ENCODE measurements around the gene NOL7. TPM values are rescaled to one million over a fixed set of nuclear protein-coding genes. Genes with fewer than 3 reads are reported as not detected.

NOL7 gene
- total RNA-seq, 1 experiment from 2014 or later: 102 TPM

- DNase-seq (ENCODE audit: low spot score): no peak
- BruUV-seq (replicated peaks): no TSS peak
- intact Hi-C loops (cut with micrococcal nuclease; ENCODE audit: unreplicated experiment): no loop called here
Observed at GRCh38 chr6:13667655-13668054, 52.5 kb downstream of the NOL7 start.

GRCh38 chr6:13668291-13668928, 53.3 kb downstream of the NOL7 start:
- peaks cover 16% of the 10 kb centered on the region for H3K9me3 ChIP-seq (ENCODE audit: low read depth, low read length, poor library complexity, severe bottlenecking)
- no peaks in the 10 kb centered on the region for H3K4me1 ChIP-seq (ENCODE audit: insufficient read depth, low read length, poor library complexity, severe bottlenecking)
- intact Hi-C loops (cut with micrococcal nuclease; ENCODE audit: unreplicated experiment): no loop called here
- TF ChIP-seq CTCF (conservative IDR thresholded peaks at IDR 0.05; ENCODE audit: low read depth, low read length) (no peak), EZH2 (IDR thresholded peaks at IDR 0.05; ENCODE audit: borderline replicate concordance, low read depth, low read length, poor library complexity, severe bottlenecking) (no peak)
- H3K4me3 ChIP-seq (ENCODE audit: low read depth, low read length, poor library complexity, severe bottlenecking): no peak overlapping the region
- no peaks in the 10 kb centered on the region for H3K27me3 ChIP-seq (replicated peaks; ENCODE audit: insufficient read depth, low read depth, low read length, poor library complexity)
- CTCF ChIA-PET: no interaction called here
- no peak for DNase-seq (ENCODE audit: low spot score)
- H3K27ac ChIP-seq (ENCODE audit: low read depth, low read length, poor library complexity, severe bottlenecking): no peak overlapping the region
- H3K36me3 ChIP-seq (ENCODE audit: insufficient read depth, low read length, poor library complexity, severe bottlenecking): no peaks in the 10 kb centered on the region
- no TSS peak for BruUV-seq (replicated peaks)
- POLR2A ChIA-PET (ENCODE audit: low non-redundant PET): no interaction called here

More at GRCh38 chr6:13667655-13668054, 52.5 kb downstream of the NOL7 start:
- H3K9me3 ChIP-seq (ENCODE audit: low read depth, low read length, poor library complexity, severe bottlenecking): peaks cover 16% of the 10 kb centered on the region
- TF ChIP-seq EZH2 (IDR thresholded peaks at IDR 0.05; ENCODE audit: borderline replicate concordance, low read depth, low read length, poor library complexity, severe bottlenecking) (no peak), CTCF (conservative IDR thresholded peaks at IDR 0.05; ENCODE audit: low read depth, low read length) (no peak)
- H3K4me3 ChIP-seq (ENCODE audit: low read depth, low read length, poor library complexity, severe bottlenecking): no peak overlapping the region
- H3K36me3 ChIP-seq (ENCODE audit: insufficient read depth, low read length, poor library complexity, severe bottlenecking): no peaks in the 10 kb centered on the region
- H3K27ac ChIP-seq (ENCODE audit: low read depth, low read length, poor library complexity, severe bottlenecking): no peak overlapping the region
- POLR2A ChIA-PET (ENCODE audit: low non-redundant PET): no interaction called here
- CTCF ChIA-PET: no interaction called here
- no peaks in the 10 kb centered on the region for H3K27me3 ChIP-seq (replicated peaks; ENCODE audit: insufficient read depth, low read depth, low read length, poor library complexity)
- H3K4me1 ChIP-seq (ENCODE audit: insufficient read depth, low read length, poor library complexity, severe bottlenecking): no peaks in the 10 kb centered on the region

DNA sequence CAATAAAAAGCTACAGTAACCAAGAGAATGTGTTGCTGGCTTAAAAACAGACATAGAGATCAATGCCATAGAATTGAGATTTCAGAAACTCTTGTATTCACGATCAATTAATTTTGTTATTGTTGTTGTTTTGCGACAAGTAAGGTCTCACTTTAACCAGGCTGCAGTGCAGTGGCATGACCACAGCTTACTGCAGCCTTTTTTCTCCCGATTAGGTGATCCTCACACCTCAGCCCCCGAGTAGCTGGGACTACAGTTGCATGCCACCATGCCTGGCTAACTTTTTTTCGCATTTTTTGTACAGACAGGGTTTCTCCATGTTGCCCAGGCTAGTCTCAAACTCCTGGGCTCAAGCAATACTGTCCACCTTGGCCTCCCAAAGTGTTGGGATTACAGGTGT, 54.3 kb downstream of the NOL7 start:
- no TSS peak for BruUV-seq (replicated peaks)
- no peak overlapping the region for H3K27ac ChIP-seq (ENCODE audit: low read depth, low read length, poor library complexity, severe bottlenecking)
- CTCF ChIA-PET: no interaction called here
- H3K36me3 ChIP-seq (ENCODE audit: insufficient read depth, low read length, poor library complexity, severe bottlenecking): no peaks in the 10 kb centered on the region
- intact Hi-C loops (cut with micrococcal nuclease; ENCODE audit: unreplicated experiment): no loop called here
- H3K9me3 ChIP-seq (ENCODE audit: low read depth, low read length, poor library complexity, severe bottlenecking): peaks cover 16% of the 10 kb centered on the region
- no peak for DNase-seq (ENCODE audit: low spot score)
- H3K4me3 ChIP-seq (ENCODE audit: low read depth, low read length, poor library complexity, severe bottlenecking): no peak overlapping the region
- no peaks in the 10 kb centered on the region for H3K27me3 ChIP-seq (replicated peaks; ENCODE audit: insufficient read depth, low read depth, low read length, poor library complexity)
- POLR2A ChIA-PET (ENCODE audit: low non-redundant PET): no interaction called here
- TF ChIP-seq EZH2 (IDR thresholded peaks at IDR 0.05; ENCODE audit: borderline replicate concordance, low read depth, low read length, poor library complexity, severe bottlenecking): no peak
- no peak for TF ChIP-seq CTCF (conservative IDR thresholded peaks at IDR 0.05; ENCODE audit: low read depth, low read length)
- H3K4me1 ChIP-seq (ENCODE audit: insufficient read depth, low read length, poor library complexity, severe bottlenecking): no peaks in the 10 kb centered on the region

Other genes starting within 250 kb of the NOL7 start
- gene GFOD1, start 127.7 kb upstream of the NOL7 start, total RNA-seq (2021): 7.5 and 8.8 TPM in 2 replicates
- gene SIRT5, start 40.7 kb upstream of the NOL7 start, total RNA-seq (2021): 7.6 and 9.0 TPM in 2 replicates
- gene RANBP9, start 96.5 kb downstream of the NOL7 start, total RNA-seq (2021): 57.4 and 58.2 TPM in 2 replicates
- gene MCUR1, start 199.2 kb downstream of the NOL7 start, total RNA-seq (2021): 49.3 and 56.6 TPM in 2 replicates

Data from A673 (cell line).